Measurements from ENCODE around the gene U2AF2.

Gene U2AF2

DNA sequence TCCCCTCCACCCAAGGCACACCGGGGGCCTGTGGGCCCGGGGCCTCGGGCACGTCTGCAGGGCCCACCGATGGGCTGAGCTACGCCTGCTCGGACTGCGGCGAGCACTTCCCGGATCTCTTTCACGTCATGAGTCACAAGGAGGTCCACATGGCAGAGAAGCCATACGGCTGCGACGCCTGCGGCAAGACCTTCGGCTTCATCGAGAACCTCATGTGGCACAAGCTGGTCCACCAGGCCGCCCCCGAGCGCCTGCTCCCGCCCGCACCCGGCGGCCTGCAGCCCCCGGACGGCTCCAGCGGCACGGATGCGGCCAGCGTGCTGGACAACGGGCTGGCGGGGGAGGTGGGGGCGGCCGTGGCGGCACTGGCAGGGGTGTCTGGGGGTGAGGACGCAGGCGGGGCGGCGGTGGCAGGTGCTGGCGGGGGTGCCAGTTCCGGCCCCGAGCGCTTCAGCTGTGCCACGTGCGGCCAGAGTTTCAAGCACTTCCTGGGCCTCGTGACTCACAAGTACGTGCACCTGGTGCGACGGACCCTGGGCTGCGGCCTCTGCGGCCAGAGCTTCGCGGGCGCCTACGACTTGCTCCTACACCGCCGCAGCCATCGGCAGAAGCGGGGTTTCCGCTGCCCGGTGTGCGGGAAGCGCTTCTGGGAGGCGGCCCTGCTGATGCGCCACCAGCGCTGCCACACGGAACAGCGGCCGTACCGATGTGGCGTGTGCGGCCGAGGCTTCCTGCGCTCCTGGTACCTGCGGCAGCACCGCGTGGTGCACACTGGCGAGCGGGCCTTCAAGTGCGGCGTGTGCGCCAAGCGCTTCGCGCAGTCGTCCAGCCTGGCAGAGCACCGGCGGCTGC is 39.1 kb upstream of the U2AF2 start:
- no peak for TF ChIP-seq CTCF (IDR thresholded peaks at IDR 0.05; ENCODE audit: low read depth, low read length)
- no peak for DNase-seq (ENCODE audit: low read depth in 2 of 2)
- H3K4me3 ChIP-seq (replicated peaks in 1 of 2; ENCODE audit: low read depth in 2 of 2, low read length in 2 of 2) = no peak overlapping the region

DNA sequence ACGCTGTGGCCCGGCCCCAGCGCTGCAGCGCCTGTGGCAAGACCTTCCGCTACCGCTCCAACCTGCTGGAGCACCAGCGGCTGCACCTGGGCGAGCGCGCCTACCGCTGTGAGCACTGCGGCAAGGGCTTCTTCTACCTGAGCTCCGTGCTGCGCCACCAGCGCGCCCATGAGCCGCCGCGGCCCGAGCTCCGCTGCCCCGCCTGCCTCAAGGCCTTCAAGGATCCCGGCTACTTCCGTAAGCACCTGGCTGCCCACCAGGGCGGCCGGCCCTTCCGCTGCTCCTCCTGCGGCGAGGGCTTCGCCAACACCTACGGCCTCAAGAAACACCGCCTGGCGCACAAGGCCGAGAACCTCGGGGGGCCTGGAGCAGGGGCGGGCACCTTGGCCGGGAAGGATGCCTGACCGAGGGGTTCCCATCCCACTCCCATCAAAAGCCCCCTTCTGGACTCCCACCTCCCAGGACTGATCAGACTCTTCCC is 38.4 kb upstream of the U2AF2 start:
- DNase-seq (ENCODE audit: low read depth in 2 of 2) = no peak
- no peak for TF ChIP-seq CTCF (IDR thresholded peaks at IDR 0.05; ENCODE audit: low read depth, low read length)
- H3K4me3 ChIP-seq (replicated peaks in 1 of 2; ENCODE audit: low read depth in 2 of 2, low read length in 2 of 2) = no peak overlapping the region

- no peak overlapping the region for H3K4me3 ChIP-seq (replicated peaks in 1 of 2; ENCODE audit: low read depth in 2 of 2, low read length in 2 of 2)
- no peak for TF ChIP-seq CTCF (IDR thresholded peaks at IDR 0.05; ENCODE audit: low read depth, low read length)
- DNase-seq (ENCODE audit: low read depth in 2 of 2) = no peak
These were observed 37.4 kb upstream of the U2AF2 start for GRCh38 chr19:55617426-55617825.

DNA sequence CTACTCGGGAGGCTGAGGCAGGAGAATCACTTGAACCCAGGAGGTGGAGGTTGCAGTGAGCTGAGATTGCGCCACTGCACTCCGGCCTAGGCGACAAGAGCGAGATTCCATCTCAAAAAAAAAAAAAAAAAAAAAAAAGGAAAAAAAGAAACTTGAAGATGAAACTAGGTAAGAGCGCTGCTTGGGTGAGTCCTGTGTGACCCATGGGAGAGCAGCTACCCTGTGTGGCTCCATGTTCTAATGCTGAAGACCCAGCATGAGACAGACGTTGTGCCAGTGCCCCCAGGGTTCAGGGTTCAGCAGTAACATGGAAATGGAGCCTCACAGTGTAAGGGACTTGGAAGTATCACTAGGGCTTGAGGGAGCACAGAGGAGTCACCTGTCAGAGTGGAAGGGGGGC is 36.4 kb upstream of the U2AF2 start:
- DNase-seq (ENCODE audit: low read depth in 2 of 2) = no peak
- no peak overlapping the region for H3K4me3 ChIP-seq (replicated peaks in 1 of 2; ENCODE audit: low read depth in 2 of 2, low read length in 2 of 2)
- no peak for TF ChIP-seq CTCF (IDR thresholded peaks at IDR 0.05; ENCODE audit: low read depth, low read length)

DNA sequence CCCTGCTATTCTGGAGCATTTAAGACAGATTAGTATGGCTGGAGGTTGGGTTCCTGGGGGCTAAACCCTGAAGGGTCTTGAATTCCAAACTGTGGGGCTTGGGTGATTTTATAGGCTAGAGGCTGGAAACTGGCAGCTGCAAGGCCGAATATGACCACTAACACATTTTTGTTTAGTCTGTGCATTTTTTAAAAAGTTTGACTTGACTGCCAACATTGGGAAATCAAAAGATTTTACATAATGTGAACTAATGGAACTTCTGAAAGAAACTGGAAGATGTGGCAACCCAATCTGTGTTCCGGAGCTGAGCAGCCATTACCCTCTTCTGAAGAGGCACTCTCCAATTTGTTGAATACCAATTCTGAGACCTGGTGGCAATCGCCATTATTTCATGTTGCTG is 35.5 kb upstream of the U2AF2 start:
- no peak for TF ChIP-seq CTCF (IDR thresholded peaks at IDR 0.05; ENCODE audit: low read depth, low read length)
- H3K4me3 ChIP-seq (replicated peaks in 1 of 2; ENCODE audit: low read depth in 2 of 2, low read length in 2 of 2) = no peak overlapping the region

DNA sequence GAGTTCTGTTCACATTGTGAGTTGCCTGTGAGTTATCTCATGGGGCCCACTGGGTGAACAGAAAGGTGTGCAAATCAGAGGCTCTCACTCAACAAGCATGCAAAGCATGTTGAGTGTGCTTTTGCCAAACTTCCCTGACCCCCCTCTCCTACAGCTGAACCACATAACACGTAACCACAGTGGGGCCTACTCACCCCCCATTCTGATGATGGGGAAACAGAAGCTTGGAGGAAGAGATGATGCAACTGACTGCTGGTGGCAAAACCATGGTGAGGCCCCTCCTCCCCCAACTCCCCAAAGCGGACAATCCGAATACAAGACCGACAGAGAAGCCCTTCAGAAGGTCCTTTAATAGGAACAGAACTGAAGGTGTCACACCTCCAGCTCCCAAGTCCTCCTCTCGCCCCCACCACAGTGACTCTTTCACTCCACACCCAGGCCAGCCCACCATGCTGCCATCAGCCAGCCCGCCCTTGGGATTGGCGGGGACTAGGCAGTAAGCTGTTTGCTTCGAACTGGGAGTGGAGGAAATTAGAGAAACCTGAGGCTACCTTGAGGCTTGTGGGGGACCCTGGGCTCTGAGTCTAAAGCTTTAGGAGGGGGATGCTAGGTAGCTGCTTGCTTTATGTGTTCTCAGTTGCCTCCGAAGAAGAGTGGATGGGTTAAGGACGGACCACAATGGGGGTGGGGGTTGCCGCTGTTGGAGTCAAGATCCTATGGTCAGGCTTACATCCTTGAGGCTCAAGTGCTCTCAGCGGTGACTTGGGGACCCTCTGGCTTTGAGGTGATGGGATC is 34.2 kb upstream of the U2AF2 start:
- no peak for TF ChIP-seq CTCF (IDR thresholded peaks at IDR 0.05; ENCODE audit: low read depth, low read length)
- H3K4me3 ChIP-seq (replicated peaks in 1 of 2; ENCODE audit: low read depth in 2 of 2, low read length in 2 of 2) = no peak overlapping the region
- DNase-seq (ENCODE audit: low read depth in 2 of 2) = peak in 1 of 2 donors; percentile 20

More for the DNA sequence above, 35.5 kb upstream of the U2AF2 start:
- DNase-seq (ENCODE audit: low read depth in 2 of 2) = peak in 1 of 2 donors; percentile 19
